CD4-positive, alpha-beta T cell treated with Interleukin-1 beta for 1 hour (primary cell): ENCODE measurements around the gene PLA2G4A.

Source experiments
- DNase-seq, 2 donors: peaks; one replicate each; pipeline ENCODE4 v3.0.0-alpha.2; 2020 to 2022

Gene PLA2G4A

DNA sequence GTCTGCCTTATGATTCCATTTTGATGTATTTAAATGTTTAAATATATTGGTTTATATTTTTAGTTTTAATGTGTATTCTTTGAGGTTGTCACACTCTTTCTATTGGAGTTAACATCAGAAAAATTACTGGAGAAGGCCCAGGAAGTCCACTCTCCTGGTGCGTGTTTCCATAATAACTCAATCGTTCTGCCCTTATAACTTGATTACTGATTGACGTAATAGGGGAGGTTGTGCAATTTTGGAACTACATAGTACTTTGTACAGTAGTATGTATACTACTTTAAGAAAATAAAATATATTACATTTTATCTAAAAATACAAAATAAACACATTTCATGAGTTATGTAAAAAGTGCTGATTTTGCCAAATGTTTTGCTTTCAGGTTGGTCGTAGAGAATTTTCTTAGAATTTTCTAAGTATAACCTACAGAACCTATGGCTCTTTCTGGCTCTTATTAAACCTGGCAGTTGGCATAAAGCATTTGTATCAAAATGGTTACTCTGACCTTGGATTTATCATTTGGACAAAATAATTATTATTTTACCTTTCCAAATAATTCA is 5.7 kb downstream of the PLA2G4A start:
- DNase-seq: no peak

- no peak for DNase-seq
Observed at GRCh38 chr1:186835448-186835847, 6.7 kb downstream of the PLA2G4A start.

DNA sequence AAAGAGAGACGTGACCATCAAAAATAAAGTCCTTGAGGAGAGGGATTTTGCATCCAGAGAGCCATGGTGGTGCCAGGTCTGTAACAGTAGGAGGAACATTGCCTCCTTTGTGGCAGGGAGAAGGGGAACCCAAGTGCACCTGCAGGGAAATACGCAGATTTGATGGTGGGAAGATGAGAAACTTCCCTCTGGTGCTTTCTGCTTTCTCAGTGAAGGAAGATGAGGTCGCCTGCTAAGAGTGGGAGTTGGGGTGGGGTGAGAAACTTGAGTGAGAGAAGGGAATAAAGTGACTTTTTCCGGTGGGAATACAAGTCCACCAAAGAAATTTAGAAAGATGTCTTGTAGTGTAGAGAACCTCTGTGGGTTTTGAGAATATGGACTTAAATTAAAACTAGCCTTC is 9.1 kb downstream of the PLA2G4A start:
- no peak for DNase-seq

DNA sequence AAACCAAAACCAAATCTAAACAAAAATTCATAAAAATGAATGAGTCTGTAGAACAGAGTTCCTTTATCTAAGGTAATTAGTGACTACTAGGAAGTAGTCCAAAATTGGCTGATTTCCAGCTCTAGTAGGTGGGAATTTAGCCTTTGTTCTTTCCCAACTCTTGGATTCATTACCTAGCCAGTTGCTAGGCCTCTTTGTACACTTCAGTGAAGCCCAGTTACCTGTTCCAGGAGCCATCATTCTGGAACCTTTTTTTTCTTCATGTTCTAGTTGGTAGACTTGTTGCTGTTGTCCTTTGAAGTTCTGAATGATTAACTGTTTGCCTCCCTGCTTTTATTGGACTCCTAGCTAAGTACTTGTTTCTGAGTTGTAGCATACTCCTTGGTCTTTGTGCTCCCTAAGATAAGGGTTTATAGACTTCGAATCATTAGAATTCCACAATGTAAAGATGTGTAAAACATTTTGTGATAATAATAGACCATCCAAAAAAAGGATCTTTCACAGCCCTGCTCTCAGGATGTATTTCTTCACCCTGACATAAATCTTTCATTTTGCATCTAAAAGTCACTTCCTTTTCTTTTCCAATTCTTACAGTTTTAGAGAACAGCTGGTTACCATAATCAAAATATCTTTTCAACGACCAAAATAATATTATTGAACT is 9.8 kb downstream of the PLA2G4A start:
- no peak for DNase-seq

DNA sequence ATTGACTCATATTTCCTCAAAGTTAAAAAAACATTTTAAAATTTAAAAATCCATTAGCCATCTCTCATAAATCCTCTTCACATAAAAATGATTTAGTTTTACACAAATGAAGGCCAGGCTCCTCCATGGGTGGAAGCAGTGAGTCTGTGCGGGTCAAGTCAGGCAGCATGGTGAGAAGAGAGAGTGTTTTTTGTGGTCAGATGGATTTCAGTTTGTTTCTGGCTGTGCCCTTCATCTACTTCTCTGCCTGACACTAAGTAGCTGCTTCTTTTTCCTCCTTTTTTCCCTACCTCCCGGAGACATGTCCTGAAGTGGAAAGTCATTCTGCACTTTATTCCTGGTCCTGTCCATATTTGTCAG is 10.3 kb downstream of the PLA2G4A start:
- DNase-seq: no peak

GRCh38 chr1:186841599-186841998 is 12.8 kb downstream of the PLA2G4A start:
- DNase-seq: no peak

DNA sequence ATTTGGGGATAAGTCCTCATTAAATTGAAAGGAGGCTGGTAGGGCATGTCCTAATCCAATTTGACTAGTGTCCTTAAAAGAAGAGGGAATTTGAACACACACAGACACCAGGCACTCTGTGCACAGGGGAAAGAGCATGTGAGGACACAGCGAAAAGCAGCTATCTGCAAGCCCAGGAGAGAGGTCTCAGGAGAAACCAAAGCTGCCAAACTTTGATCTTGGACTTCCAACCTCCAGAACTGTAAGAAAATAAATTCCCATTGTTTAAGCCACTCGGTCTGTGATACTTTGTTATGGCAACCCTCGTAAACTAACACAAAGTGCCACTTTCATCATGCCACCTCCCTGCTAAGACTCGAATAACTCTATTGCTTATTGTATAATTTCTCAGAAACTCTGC is 13.8 kb downstream of the PLA2G4A start:
- no peak for DNase-seq

GRCh38 chr1:186843226-186843625 is 14.5 kb downstream of the PLA2G4A start:
- DNase-seq: no peak

DNA sequence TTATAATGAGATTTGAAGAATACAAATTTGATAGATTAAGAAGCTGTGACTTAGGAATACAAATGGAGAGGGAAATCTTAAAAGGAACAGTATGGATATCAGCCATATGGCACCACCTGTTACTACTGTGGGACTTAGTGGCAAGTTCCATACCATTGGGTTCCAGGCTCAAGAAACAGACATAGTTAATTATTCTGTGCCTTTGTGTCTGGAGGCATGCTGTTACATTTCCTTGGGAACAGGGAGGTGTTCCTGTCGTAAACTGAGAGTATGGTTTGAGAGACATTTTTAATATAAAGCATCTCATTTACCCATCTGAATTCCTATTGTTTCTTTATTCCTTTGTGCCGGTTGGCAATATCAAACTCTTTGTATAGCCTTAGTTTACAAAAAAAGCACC is 15.2 kb downstream of the PLA2G4A start:
- DNase-seq: no peak

- DNase-seq: no peak
Observed at GRCh38 chr1:186845576-186846210, 16.9 kb downstream of the PLA2G4A start.

DNA sequence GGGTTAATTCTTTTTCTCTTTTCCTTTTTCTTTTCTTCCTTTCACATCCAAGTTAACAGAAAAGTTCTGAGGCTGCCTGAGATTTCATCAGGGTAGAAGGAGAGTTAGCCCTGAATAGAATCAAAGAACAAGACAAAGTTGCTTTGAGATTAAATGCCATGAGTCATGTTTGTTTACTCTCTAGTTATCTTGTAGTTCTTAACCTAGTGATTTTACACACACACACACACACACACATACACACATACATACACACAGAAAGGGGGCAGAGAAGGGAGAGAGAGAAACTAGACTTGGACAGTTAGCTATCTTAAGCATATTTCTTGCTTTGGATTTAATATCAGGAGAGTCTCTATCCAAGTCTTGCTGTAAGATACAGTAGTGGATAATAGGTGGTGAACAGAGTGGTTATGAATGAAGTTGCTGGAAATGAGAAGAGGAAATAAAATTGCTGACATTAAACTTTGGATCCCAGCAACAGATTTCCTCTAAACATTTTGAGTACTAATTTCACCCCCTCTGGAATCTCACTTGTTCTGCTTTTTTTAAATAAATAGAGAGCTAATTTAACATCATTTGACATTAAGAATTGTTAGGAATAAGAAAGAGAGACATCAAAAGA is 19.9 kb downstream of the PLA2G4A start:
- no peak for DNase-seq

DNA sequence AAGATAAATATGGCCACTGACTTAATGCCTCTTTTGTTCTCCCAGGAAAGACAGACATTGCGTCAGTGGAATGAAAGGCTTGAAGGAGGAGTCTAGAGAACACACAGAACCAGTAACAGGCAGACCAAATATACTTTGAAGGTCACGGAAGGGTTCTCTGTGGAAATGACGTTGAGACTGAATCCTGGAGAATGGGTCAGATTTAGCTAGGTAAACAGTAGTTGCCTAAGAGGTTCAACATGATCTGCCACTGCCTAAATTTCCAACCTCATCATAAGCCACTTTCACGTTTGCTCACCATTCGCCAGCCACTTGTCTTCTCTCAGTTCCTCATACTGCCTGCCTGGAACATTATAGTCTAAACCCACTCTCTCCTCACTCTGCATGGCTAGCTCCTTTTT is 20.5 kb downstream of the PLA2G4A start:
- DNase-seq: peak in 1 of 2 donors; percentile 20

DNA sequence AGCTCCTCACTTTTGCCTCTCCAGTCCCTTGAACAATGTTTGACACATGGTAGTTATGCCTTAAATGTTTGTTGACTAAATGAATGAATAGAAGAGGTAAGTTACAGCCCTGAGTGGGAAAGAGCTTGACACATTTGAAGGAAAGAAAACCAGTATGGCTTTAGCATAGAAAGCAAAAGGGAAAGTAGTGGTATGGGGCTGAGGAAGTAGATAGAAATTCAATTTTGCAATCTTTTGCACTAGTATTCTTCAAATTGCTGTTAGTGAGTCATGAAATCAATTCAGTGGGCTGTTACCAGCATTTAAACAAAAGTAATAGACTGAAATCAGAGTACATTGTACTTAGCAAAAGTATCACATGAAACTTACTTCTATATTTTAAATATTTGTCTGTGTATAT is 21.1 kb downstream of the PLA2G4A start:
- DNase-seq: no peak

DNA sequence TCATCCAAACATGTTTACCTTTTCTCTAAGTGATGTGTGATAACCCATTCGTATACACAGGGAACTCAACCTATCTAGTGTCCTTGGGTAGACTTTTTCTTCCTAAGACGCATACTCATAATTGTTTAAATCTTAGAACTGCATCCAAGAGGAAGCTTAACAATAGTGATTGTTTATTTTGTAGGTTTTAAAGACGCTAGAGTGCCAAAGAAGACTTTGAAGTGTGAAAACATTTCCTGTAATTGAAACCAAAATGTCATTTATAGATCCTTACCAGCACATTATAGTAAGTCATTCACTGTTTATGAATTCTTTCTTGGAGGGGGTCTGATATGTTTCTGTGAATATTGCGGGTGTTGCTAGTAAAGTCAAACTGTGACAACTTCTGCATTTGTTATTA is 25.4 kb downstream of the PLA2G4A start:
- DNase-seq: no peak

DNA sequence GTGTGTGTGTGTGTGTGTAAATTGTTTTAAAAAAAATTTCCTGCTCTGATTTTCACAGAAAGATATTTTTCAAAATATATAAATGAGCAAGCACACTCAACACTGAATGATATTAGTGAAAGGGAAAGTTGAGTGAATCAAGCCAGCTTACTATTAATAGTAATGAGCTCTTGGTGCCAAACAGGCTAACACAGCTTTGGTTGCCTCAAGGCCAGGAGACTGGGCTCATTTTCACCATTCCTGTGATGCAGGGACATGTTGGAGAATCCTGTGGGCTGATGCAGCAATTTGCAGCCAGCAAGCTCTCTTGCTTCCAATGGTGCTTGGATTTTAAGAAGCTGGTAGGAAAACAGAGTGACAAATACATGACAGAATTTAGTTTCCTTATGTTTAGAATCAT is 30.2 kb downstream of the PLA2G4A start:
- no peak for DNase-seq

- no peak for DNase-seq
Observed at GRCh38 chr1:186859995-186860394, 31.2 kb downstream of the PLA2G4A start.

GRCh38 chr1:186864296-186864695 is 35.5 kb downstream of the PLA2G4A start:
- no peak for DNase-seq

DNA sequence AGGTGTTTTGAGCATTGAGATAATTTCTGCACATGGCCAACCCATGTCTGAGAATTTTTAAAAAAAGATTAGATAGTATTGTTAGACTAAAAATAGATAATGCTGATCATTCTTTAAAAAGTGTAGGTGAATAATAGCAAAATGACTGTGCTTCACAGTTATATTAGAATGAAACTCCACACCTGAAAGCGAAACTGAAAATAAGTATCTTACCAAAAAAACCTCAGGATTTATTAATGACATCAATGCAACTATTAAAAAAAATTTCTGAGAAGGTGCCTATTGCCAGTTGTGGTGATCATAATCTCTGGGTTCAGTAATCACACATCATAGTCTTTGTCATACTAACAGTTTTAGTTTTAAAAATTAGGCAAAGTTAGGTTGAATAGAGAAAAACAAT is 36.5 kb downstream of the PLA2G4A start:
- no peak for DNase-seq

DNA sequence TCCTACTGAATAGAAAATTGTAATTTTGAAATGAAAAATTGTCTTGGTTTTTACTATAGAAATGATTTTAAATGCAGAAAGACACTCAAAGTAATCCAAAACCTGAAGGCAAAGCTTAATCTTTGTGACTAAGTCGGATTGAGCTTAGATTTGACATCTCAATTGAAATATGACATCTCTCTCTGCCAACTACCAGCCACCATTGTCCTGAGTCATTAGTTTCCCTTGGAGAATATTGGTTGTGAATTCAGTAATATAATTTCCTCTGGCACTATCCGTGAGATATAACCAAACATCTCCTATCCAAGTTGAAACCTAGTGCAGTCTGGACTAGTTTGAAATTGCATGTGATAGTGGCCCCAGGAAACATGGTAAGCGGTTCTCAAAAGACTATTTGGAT is 37.1 kb downstream of the PLA2G4A start:
- DNase-seq: no peak

- DNase-seq: no peak
Observed at GRCh38 chr1:186869526-186870228, 40.9 kb downstream of the PLA2G4A start.

DNA sequence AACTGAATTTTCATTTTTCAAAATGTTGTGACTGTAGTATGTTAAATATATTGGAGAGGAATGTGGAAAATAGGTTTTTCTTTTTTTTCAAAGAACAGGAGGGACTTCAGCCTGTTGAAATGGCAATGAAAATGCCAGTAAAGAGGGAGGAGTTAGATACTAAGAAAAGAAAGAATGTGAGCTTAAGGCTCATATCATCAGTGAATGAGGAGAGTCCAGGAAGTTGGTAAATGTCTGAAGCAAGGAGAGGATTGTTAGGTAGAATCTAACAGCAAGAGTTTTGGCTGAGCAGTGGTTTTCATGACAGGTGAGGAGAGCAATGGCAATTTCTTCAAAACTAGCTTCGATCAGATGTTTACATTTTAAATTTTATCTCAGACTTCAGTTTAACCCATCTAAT is 43.0 kb downstream of the PLA2G4A start:
- no peak for DNase-seq

GRCh38 chr1:186872291-186872690 is 43.5 kb downstream of the PLA2G4A start:
- no peak for DNase-seq

- DNase-seq: no peak
Observed at GRCh38 chr1:186873687-186874086, 44.9 kb downstream of the PLA2G4A start.
